ENCODE measurements around the gene TERB1.

DNA sequence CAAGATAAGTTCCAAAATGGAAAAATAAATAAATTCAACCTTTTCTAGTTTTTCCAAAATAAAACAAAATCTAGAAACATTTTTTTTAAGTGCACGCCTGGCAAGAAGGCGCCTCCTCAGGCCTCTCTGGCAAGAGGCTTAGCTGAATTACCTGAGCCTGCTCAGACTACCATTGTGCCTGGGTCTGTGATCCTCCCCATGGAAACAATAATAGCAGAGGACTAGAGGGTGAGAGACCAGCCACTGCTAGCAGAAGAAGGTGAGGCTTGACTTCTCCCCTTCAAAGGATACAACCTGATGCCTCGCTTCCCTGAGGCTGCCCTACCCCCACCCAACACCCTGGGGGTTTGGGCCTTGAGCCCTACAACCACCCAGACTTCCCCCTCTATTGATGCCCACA lies 14.8 kb downstream of the TERB1 start:
- TF ChIP-seq, protein P1, sequence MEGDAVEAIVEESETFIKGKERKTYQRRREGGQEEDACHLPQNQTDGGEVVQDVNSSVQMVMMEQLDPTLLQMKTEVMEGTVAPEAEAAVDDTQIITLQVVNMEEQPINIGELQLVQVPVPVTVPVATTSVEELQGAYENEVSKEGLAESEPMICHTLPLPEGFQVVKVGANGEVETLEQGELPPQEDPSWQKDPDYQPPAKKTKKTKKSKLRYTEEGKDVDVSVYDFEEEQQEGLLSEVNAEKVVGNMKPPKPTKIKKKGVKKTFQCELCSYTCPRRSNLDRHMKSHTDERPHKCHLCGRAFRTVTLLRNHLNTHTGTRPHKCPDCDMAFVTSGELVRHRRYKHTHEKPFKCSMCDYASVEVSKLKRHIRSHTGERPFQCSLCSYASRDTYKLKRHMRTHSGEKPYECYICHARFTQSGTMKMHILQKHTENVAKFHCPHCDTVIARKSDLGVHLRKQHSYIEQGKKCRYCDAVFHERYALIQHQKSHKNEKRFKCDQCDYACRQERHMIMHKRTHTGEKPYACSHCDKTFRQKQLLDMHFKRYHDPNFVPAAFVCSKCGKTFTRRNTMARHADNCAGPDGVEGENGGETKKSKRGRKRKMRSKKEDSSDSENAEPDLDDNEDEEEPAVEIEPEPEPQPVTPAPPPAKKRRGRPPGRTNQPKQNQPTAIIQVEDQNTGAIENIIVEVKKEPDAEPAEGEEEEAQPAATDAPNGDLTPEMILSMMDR (IDR thresholded peaks at IDR 0.05), result no peak
- no peak for TF ChIP-seq EZH2 (IDR thresholded peaks at IDR 0.05)
